Neural crest cell (in vitro differentiated cells): Measurements from ENCODE around the gene TLE3. TPM values are rescaled to one million over a fixed set of nuclear protein-coding genes. Genes with fewer than 3 reads are reported as not detected.

Source experiments
- DNase-seq: peaks from one replicate; pipeline ENCODE4 v3.0.0; 2021; ENCODE audit warnings: low read depth, mixed read lengths, low spot score
- H3K27ac Mint-ChIP-seq: one replicate; pipeline ENCODE4 v1.8.0; 2021; ENCODE audit warnings: mild to moderate bottlenecking, mixed read lengths; ENCODE audit not compliant: unreplicated experiment
- H3K27me3 Mint-ChIP-seq: 2 replicates; pipeline ENCODE4 v1.8.0; 2021; ENCODE audit warnings: low read depth, mild to moderate bottlenecking, mixed read lengths
- H3K36me3 Mint-ChIP-seq: 2 replicates; pipeline ENCODE4 v1.8.0; 2021; ENCODE audit warnings: low read depth, mild to moderate bottlenecking, mixed read lengths
- H3K4me1 Mint-ChIP-seq: 2 replicates; pipeline ENCODE4 v1.8.0; 2021; ENCODE audit warnings: mixed read lengths
- H3K4me3 Mint-ChIP-seq: one replicate; pipeline ENCODE4 v1.8.0; 2021; ENCODE audit warnings: mild to moderate bottlenecking, mixed read lengths
- H3K9me3 Mint-ChIP-seq: 2 replicates; pipeline ENCODE4 v1.8.0; 2021; ENCODE audit warnings: mixed read lengths
- CTCF ChIP-seq: fragments of 200-600 bp; sonication (generic); conservative IDR thresholded peaks from 2 replicates; pipeline ENCODE4 v1.5.0; 2021; ENCODE audit warnings: antibody characterized with exemption, mild to moderate bottlenecking
- total RNA-seq: library from RNA; stranded (reverse); gene quantifications from 2 replicates; pipeline ENCODE4 v1.2.1, GENCODE V29; 2021

TLE3 gene
- total RNA-seq, 1 donor from 2014 or later = 89.9 TPM

DNA sequence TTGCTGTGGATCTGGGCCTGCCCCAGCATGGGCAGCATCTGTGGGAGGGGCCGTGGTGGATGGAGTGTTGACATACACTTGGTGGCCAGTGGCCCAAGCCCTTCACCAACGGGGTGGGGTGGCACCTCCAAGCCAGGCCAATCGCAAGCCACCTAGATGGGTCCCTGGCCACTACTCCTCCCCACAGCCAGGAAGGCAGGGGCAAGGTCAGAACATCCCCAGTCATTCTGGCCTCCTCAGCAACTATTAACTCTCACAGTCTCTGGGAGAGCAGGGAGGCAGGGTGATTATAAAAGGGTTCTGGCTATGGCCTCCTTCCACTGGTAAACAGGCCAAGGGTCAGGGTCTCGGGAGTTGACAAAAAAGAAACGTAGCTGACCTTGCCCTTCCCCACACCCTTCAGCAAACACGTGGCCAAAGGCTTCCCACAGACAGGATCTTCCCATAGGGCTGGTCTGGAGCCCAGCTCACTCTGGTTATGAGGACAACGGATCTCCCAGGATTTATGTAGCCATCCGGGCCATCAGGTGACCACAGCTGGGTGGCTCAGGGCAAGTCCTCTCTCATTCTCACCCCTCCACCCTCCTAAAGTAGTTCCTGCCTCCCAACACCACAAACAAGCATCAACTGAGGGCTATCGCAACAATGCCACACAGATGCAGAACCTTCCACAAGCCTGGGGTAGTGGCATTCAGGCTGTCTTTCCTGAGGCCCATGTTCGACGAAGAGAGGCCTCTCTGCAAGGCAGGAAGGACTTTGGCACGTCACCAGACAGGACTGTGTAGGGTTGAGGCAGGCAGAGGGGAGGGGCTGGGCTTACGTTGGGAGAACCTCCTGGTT lies 18.9 kb downstream of the TLE3 start:
- Mint-ChIP-seq H3K4me1 (peaks cover 70% of the 10 kb centered on the region), H3K27me3 (no peaks in the 10 kb centered on the region), H3K36me3 (peaks cover 25% of the 10 kb centered on the region), H3K4me3 (peak overlapping the region; percentile 34), H3K9me3 (no peaks in the 10 kb centered on the region), H3K27ac (peak overlapping the region; percentile 12)
- no peak for DNase-seq
- TF ChIP-seq CTCF = no peak

DNA sequence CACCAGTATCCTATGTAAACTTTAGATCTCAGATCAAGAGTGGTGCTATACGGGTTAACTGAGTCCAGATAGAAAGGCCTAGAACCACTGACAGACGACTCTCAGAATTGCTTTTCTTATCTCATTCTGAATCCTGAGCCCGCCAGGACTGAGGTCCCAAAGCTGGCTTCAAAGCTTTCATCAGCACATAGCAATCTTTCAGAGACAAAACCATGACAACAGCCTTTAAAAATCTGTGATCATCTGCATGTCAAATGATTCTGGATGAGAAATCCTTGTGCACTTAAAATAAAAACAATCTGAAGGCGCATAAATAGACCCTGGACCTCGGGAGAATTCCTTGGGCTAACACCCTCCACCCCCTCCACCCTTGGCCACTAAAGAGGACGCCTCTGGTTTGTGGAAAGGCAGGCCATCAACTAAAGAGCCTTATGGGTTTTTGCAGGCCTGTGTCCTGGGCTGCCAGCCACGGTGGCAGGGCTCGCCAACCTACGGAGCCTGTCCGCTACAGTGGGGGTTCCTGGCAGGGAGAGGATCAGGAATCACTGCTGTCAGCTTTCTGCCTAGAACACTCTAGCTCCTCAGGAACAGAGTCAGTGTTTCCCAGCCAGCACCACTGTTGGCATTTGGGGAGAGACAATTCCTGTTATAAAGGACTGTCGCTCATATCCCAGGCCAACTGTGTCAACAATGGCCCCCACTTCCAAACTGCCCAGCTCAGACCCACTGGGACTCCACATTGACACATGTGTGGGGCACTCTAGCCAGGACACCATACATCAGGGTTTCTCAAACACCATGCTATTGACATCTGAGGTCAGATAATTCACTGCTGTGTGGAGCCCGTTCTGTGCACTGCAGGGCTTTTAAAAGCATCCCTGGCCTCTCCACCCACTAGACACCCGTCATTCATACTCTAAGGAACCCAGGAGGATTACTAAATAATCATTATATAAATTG lies 20.2 kb downstream of the TLE3 start:
- no peak for TF ChIP-seq CTCF
- Mint-ChIP-seq H3K27me3 (no peaks in the 10 kb centered on the region), H3K27ac (no peak overlapping the region), H3K4me1 (peaks cover 63% of the 10 kb centered on the region), H3K4me3 (peak overlapping the region; percentile 11), H3K36me3 (peaks cover 38% of the 10 kb centered on the region), H3K9me3 (no peaks in the 10 kb centered on the region)
- DNase-seq = no peak

- no peak for TF ChIP-seq CTCF
- DNase-seq = no peak
- Mint-ChIP-seq H3K27ac (no peak overlapping the region), H3K4me3 (no peak overlapping the region), H3K36me3 (peaks cover 40% of the 10 kb centered on the region), H3K9me3 (no peaks in the 10 kb centered on the region), H3K27me3 (peaks cover 2% of the 10 kb centered on the region), H3K4me1 (peaks cover 42% of the 10 kb centered on the region)
Measured at GRCh38 chr15:70074380-70074779, 23.3 kb downstream of the TLE3 start.

DNA sequence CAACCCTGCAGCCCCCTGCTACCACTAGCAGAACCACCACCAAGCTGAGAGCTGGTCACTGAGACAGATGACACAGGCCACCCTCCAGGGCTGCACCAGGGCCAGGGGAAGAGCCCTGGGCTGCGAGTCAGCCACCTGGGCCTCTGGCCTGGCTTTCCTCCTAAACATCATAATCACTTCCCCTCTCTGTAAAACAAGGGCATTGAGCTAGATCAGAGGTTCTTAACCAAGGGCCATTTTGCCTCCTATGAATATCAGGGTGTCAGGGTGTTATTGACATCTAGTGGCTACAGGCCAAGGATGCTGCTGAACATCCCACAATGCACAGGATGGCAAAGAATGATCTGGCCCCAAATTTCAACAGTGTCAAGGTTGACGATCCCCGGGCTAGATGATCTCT lies 25.2 kb downstream of the TLE3 start:
- Mint-ChIP-seq H3K4me3 (no peak overlapping the region), H3K27me3 (peaks cover 2% of the 10 kb centered on the region), H3K36me3 (peaks cover 48% of the 10 kb centered on the region)

More for the DNA sequence above, 25.2 kb downstream of the TLE3 start:
- H3K9me3 Mint-ChIP-seq = no peaks in the 10 kb centered on the region
- DNase-seq = no peak
- peaks cover 35% of the 10 kb centered on the region for H3K4me1 Mint-ChIP-seq
- no peak for TF ChIP-seq CTCF
- no peak overlapping the region for H3K27ac Mint-ChIP-seq
